H1 (cell line): ENCODE measurements around the gene DPY30. TPM values are rescaled to one million over a fixed set of nuclear protein-coding genes. Genes with fewer than 3 reads are reported as not detected.

Experiments
- BRCA1 ChIP-seq: IDR thresholded peaks from 2 replicates; pipeline ENCODE4 v1.6.1; 2012; ENCODE audit warnings: low read depth, low read length, improper control_type of control experiment
- CTCF ChIP-seq, 3 experiments: IDR thresholded peaks; 1 replicate in 2 of 3; 2 replicates in 1 of 3; pipeline versions ENCODE4 v1.5.1 to v1.6.1; 2011; ENCODE audit warnings: low read length in 3 of 3, mild to moderate bottlenecking in 3 of 3, inconsistent platforms in 2 of 3, low read depth in 1 of 3, moderate library complexity in 1 of 3; ENCODE audit not compliant: insufficient read depth in 1 of 3; ENCODE audit errors: control extremely low read depth in 1 of 3
- JUN ChIP-seq: IDR thresholded peaks from 2 replicates; pipeline ENCODE4 v1.6.1; 2011; ENCODE audit warnings: low read depth, mild to moderate bottlenecking, improper control_type of control experiment, low read length
- PHF8 ChIP-seq: fragments of 200-600 bp; sonication (generic); conservative IDR thresholded peaks from 2 replicates; pipeline ENCODE4 v1.7.1; 2012; ENCODE audit warnings: low read depth, mild to moderate bottlenecking, inconsistent platforms, low read length, moderate library complexity
- RFX5 ChIP-seq: IDR thresholded peaks from 2 replicates; pipeline ENCODE4 v1.6.1; 2011; ENCODE audit warnings: low read depth, low read length, improper control_type of control experiment, borderline replicate concordance
- SIN3A ChIP-seq, 2 experiments: IDR thresholded peaks in 1 of 2; conservative IDR thresholded peaks in 1 of 2; 2 replicates each; pipeline ENCODE4 v1.6.1; 2011 to 2012; ENCODE audit warnings: low read length in 2 of 2, improper control_type of control experiment in 1 of 2, low read depth in 1 of 2, mild to moderate bottlenecking in 1 of 2
- YY1 ChIP-seq: IDR thresholded peaks from 2 replicates; pipeline ENCODE4 v1.6.1; 2011; ENCODE audit warnings: low read depth, mild to moderate bottlenecking, low read length
- polyA plus RNA-seq, 7 experiments: library from polyadenylated mRNA; depleted of rRNA in 3 of 7; stranded (reverse) in 5 of 7; unstranded in 2 of 7; fragments of >200 nt in 5 of 7; fragments of 200-250 nt in 2 of 7; gene quantifications; 1 replicate in 5 of 7; 2 replicates in 1 of 7; 4 replicates in 1 of 7; pipeline versions ENCODE4 v1.2.1 to v1.2.3, GENCODE V29; 2011 to 2013; ENCODE audit warnings: missing spikeins in 2 of 7, mixed read lengths in 2 of 7
- total RNA-seq: library from RNA; stranded (reverse); fragmentation: NEBNext Ultra II Directional; extraction: Animal tissue kit (Norgen Biotek cat#: 25700); gene quantifications from 2 replicates; pipeline ENCODE4 v1.2.1, GENCODE V29; 2021

The DPY30 gene
- total and polyA plus RNA-seq, 2 of the 8 experiments (the other 6 are each of a cell fraction or from before 2014, with no cell fraction given) = 139 to 157 TPM

- TF ChIP-seq SIN3A (conservative IDR thresholded peaks at IDR 0.05 in 1 of 2, IDR thresholded peaks at IDR 0.05 in 1 of 2; ENCODE audit: low read depth in 1 of 2, low read length in 2 of 2) (no peak), CTCF (IDR thresholded peaks at IDR 0.05; ENCODE audit: control extremely low read depth in 1 of 3, insufficient read depth in 1 of 3, low read depth in 1 of 3, low read length in 3 of 3) (no peak), BRCA1 (no peak), PHF8 (no peak), JUN (no peak), YY1 (no peak), RFX5 (no peak)
Measured at GRCh38 chr2:32067549-32067948, 27.9 kb upstream of the DPY30 start (continued).
